ENCODE measurements around the gene RNU2-63P. TPM values are rescaled to one million over a fixed set of nuclear protein-coding genes. Genes with fewer than 3 reads are reported as not detected.
"Not testable (repeated sequence)": the region's sequence is repeated elsewhere in the genome, so short reads cannot be mapped to it uniquely, and the experiment has no call there.

The RNU2-63P gene
- total RNA-seq, 1 donor from 2014 or later: not detected

- H3K9me3 ChIP-seq; intact Hi-C loops (cut with DNase I); H3K4me3 ChIP-seq; H3K36me3 ChIP-seq; H3K27me3 ChIP-seq; DNase-seq (ENCODE audit: extremely low spot score in 2 of 2); H3K27ac ChIP-seq; H3K4me1 ChIP-seq: not testable (repeated sequence)
Observed at GRCh38 chr2:87981182-87981581, 35.2 kb downstream of the RNU2-63P start.

GRCh38 chr2:87972385-87972784 lies 44.0 kb downstream of the RNU2-63P start:
- H3K27me3 ChIP-seq; H3K4me1 ChIP-seq; H3K27ac ChIP-seq; H3K9me3 ChIP-seq; H3K4me3 ChIP-seq; DNase-seq (ENCODE audit: extremely low spot score in 2 of 2); H3K36me3 ChIP-seq; intact Hi-C loops (cut with DNase I): not testable (repeated sequence)

Small RNA genes within 50 kb of the gene (small RNA-seq; reads per million reads assigned to genes)
- gene RNU2-63P: not detected

Other genes starting within 250 kb of the RNU2-63P start
- 17.4 TPM for gene RGPD2, start 190.8 kb downstream of the RNU2-63P start, total RNA-seq
- 24.3 TPM for gene KRCC1, start 39.2 kb upstream of the RNU2-63P start, total RNA-seq
- not detected for gene SMYD1, start 51.3 kb upstream of the RNU2-63P start, total RNA-seq
- not detected for gene FABP1, start 111.5 kb upstream of the RNU2-63P start, total RNA-seq
- gene THNSL2, start 153.8 kb upstream of the RNU2-63P start, total RNA-seq: 29.2 TPM